Esophagus muscularis mucosa (tissue), 4 donors: Measurements from ENCODE around the gene TTC24. TPM values are rescaled to one million over a fixed set of nuclear protein-coding genes. Genes with fewer than 3 reads are reported as not detected.

Experiments
- DNase-seq: peaks from one replicate; pipeline ENCODE4 v3.0.0-alpha.2; 2017; ENCODE audit errors: extremely low spot score
- H3K27ac ChIP-seq, 4 donors: fragments of 200-600 bp; sonication (generic); replicated peaks in 1 of 4; 1 replicate in 3 of 4; 2 replicates in 1 of 4; pipeline ENCODE4 v1.5.1; 2016 to 2019; ENCODE audit warnings: mild to moderate bottlenecking in 1 of 4
- H3K27me3 ChIP-seq, 4 donors: fragments of 200-600 bp; sonication (generic); one replicate each; pipeline versions ENCODE4 v1.5.1 to v1.6.0; 2016 to 2019
- H3K36me3 ChIP-seq, 4 donors: fragments of 200-600 bp; sonication (generic); one replicate each; pipeline ENCODE4 v1.5.1; 2016 to 2019
- H3K4me1 ChIP-seq, 4 donors: fragments of 200-600 bp; sonication (generic); one replicate each; pipeline ENCODE4 v1.5.1; 2016 to 2019
- H3K4me3 ChIP-seq, 4 donors: fragments of 200-600 bp; sonication (generic); 1 replicate in 2 of 4; 2 replicates in 2 of 4; pipeline ENCODE4 v1.5.1; 2016 to 2019; ENCODE audit warnings: mild to moderate bottlenecking in 4 of 4, moderate library complexity in 1 of 4
- H3K9me3 ChIP-seq, 4 donors: fragments of 200-600 bp; sonication (generic); 1 replicate in 3 of 4; 2 replicates in 1 of 4; pipeline ENCODE4 v1.5.1; 2016 to 2019
- CTCF ChIP-seq, 3 experiments: fragments of 200-600 bp in 2 of 3; fragments of 450-650 bp in 1 of 3; sonication (generic) in 2 of 3; IDR thresholded peaks; one replicate each; pipeline ENCODE4 v1.5.1; 2017 to 2019; ENCODE audit warnings: antibody characterized with exemption in 3 of 3, mild to moderate bottlenecking in 2 of 3, moderate library complexity in 1 of 3
- EP300 ChIP-seq: sonication (generic); formaldehyde crosslinking; IDR thresholded peaks from one replicate; pipeline ENCODE4 v1.6.1; 2017; ENCODE audit warnings: antibody characterized with exemption
- POLR2A ChIP-seq: fragments of 450-650 bp; IDR thresholded peaks from one replicate; pipeline ENCODE4 v1.6.1; 2017; ENCODE audit warnings: antibody characterized with exemption, moderate library complexity, mild to moderate bottlenecking, low read depth
- POLR2AphosphoS5 ChIP-seq, 2 donors: sonication (generic); formaldehyde crosslinking; IDR thresholded peaks; one replicate each; pipeline ENCODE4 v1.6.1; 2017; ENCODE audit warnings: antibody characterized with exemption in 2 of 2
- WGBS: methylation state at CpG from one replicate; pipeline ENCODE4 v1.1.5; 2018; 5-methylcytosine and 5-hydroxymethylcytosine counted together
- intact Hi-C: fragments of 100-400 bp; cut with DNase I; formaldehyde crosslinking; loops from one replicate; pipeline ENCODE4 v1.15.1; 2023
- total RNA-seq, 4 donors: library from RNA; depleted of rRNA; stranded (reverse); fragments of >200 nt; gene quantifications; one replicate each; pipeline versions ENCODE4 v1.1.0 to v1.2.1, GENCODE V29; 2016

Gene TTC24
- total RNA-seq, 4 donors from 2014 or later = not detected

DNA sequence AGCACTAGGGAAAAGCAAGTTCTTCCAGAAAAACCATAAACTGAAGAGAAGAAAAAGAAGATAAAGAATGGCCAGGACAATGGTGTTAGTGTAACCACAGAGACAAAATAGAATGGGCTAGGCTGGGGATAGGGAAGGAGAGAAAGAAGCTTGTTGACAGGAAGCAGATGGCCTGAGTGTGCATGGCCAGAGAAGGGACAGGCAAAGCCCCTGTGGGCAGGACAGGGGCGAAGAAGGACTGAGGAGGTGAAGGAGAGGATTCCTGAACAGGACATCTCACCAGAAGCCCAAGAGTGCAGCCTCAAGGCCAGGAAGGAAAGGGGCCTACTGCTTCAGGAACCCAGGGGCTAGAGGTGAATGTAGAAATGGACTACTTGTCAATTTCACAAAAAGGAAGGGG lies 36.5 kb upstream of the TTC24 start:
- intact Hi-C loops = no loop called here
- Histone ChIP-seq H3K27me3 (no peaks in the 10 kb centered on the region), H3K27ac (no peak overlapping the region), H3K9me3 (no peaks in the 10 kb centered on the region), H3K4me1 (no peaks in the 10 kb centered on the region), H3K4me3 (no peak overlapping the region), H3K36me3 (no peaks in the 10 kb centered on the region)
- 76% methylated on average over 1 of the region's 1 CpG for WGBS
- TF ChIP-seq POLR2A = no peak
- no peak for TF ChIP-seq EP300
- TF ChIP-seq CTCF (IDR thresholded peaks at IDR 0.05) = no peak
- no peak for TF ChIP-seq POLR2AphosphoS5 (IDR thresholded peaks at IDR 0.05)
- DNase-seq = no peak

DNA sequence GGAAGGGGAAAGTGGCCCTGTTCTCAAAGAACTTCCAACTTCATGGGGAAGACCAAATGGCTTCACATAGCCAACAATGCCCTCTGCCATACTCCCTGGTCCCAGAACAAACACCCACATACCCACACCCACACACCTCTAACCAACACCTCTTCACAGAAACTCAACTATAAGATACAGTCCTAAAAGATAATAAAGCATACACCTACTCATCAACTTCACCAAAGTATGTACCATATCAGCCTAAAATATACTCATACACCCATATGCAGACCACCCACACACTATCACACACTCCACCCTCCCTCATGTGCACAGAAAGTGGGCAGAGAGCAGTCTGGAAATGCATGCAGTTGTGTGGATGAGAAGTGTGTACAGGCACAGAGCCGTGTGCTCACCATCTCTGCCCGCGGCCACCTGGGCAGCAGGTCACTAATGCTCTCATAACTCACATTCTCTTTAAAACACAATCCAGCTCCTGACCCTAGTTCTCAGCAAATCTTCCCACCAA lies 34.9 kb upstream of the TTC24 start:
- no peaks in the 10 kb centered on the region for H3K27me3 ChIP-seq
- H3K4me3 ChIP-seq = no peak overlapping the region
- DNase-seq = no peak
- intact Hi-C loops = no loop called here
- 92% methylated on average over 3 of the region's 3 CpGs for WGBS
- no peaks in the 10 kb centered on the region for H3K9me3 ChIP-seq
- no peaks in the 10 kb centered on the region for H3K4me1 ChIP-seq
- H3K36me3 ChIP-seq = no peaks in the 10 kb centered on the region
- no peak for TF ChIP-seq EP300
- TF ChIP-seq POLR2AphosphoS5 (IDR thresholded peaks at IDR 0.05) = no peak
- no peak for TF ChIP-seq POLR2A
- TF ChIP-seq CTCF (IDR thresholded peaks at IDR 0.05) = no peak
- H3K27ac ChIP-seq = no peak overlapping the region

DNA sequence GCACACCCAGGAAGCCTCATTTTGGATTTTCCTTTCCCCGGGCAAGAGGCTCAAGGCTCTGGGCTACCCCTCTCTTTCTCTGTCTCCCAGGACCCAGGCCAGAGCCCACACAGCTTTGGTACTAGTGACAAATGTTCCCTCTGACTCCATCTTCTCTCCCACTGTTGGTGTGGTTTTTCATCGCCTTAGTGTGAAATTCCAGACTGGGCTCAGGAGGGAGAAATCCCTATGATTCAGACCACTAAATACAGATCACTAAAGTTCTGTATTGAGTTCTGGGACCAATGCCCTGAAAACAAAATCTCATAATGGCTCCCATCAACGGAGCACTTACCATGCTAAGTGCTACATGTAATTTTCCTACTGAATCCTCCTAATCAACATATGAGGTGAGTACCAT lies 33.3 kb upstream of the TTC24 start:
- no peaks in the 10 kb centered on the region for H3K27me3 ChIP-seq
- intact Hi-C loops = no loop called here
- TF ChIP-seq POLR2AphosphoS5 (IDR thresholded peaks at IDR 0.05) (no peak), POLR2A (no peak), EP300 (no peak), CTCF (IDR thresholded peaks at IDR 0.05) (no peak)
- no peaks in the 10 kb centered on the region for H3K4me1 ChIP-seq
- DNase-seq = no peak
- no peak overlapping the region for H3K27ac ChIP-seq
- H3K9me3 ChIP-seq = no peaks in the 10 kb centered on the region
- 86% methylated on average over 2 of the region's 3 CpGs for WGBS
- no peak overlapping the region for H3K4me3 ChIP-seq
- no peaks in the 10 kb centered on the region for H3K36me3 ChIP-seq

GRCh38 chr1:156547434-156547833 lies 32.1 kb upstream of the TTC24 start:
- intact Hi-C loops = no loop called here
- 97% methylated on average over 4 of the region's 4 CpGs for WGBS
- no peaks in the 10 kb centered on the region for H3K36me3 ChIP-seq

GRCh38 chr1:156547982-156548381 lies 31.5 kb upstream of the TTC24 start:
- Histone ChIP-seq H3K4me3 (no peak overlapping the region), H3K9me3 (no peaks in the 10 kb centered on the region), H3K27me3 (no peaks in the 10 kb centered on the region), H3K4me1 (no peaks in the 10 kb centered on the region), H3K27ac (no peak overlapping the region), H3K36me3 (no peaks in the 10 kb centered on the region)
- 94% methylated on average over 9 of the region's 9 CpGs for WGBS
- DNase-seq = no peak
- intact Hi-C loops = no loop called here
- TF ChIP-seq CTCF (IDR thresholded peaks at IDR 0.05) (no peak), EP300 (no peak), POLR2AphosphoS5 (IDR thresholded peaks at IDR 0.05) (no peak), POLR2A (no peak)

More at GRCh38 chr1:156547434-156547833, 32.1 kb upstream of the TTC24 start:
- Histone ChIP-seq H3K4me3 (no peak overlapping the region), H3K27me3 (no peaks in the 10 kb centered on the region), H3K4me1 (no peaks in the 10 kb centered on the region), H3K27ac (no peak overlapping the region), H3K9me3 (no peaks in the 10 kb centered on the region)
- TF ChIP-seq POLR2A (no peak), POLR2AphosphoS5 (IDR thresholded peaks at IDR 0.05) (no peak), EP300 (no peak)
- DNase-seq = no peak
